HFFc6 (cell line): Measurements from ENCODE around the gene SORCS2. TPM values are rescaled to one million over a fixed set of nuclear protein-coding genes. Genes with fewer than 3 reads are reported as not detected.

Experiments
- DNase-seq: peaks from one replicate; pipeline ENCODE4 v3.0.0-alpha.2; 2018
- H3K27ac Mint-ChIP-seq: 2 replicates; pipeline ENCODE4 v1.8.0; 2020; ENCODE audit warnings: mild to moderate bottlenecking, mixed read lengths
- H3K27me3 Mint-ChIP-seq: 2 replicates; pipeline ENCODE4 v1.8.0; 2021; ENCODE audit warnings: mild to moderate bottlenecking, moderate library complexity, mixed read lengths; ENCODE audit not compliant: insufficient read depth
- H3K36me3 Mint-ChIP-seq: 2 replicates; pipeline ENCODE4 v1.8.0; 2021; ENCODE audit warnings: low read depth, mixed read lengths
- H3K4me1 Mint-ChIP-seq: 2 replicates; pipeline ENCODE4 v1.8.0; 2020; ENCODE audit warnings: low read depth, mixed read lengths
- H3K4me3 Mint-ChIP-seq: 2 replicates; pipeline ENCODE4 v1.8.0; 2020; ENCODE audit warnings: mild to moderate bottlenecking, moderate library complexity, mixed read lengths
- H3K9me3 Mint-ChIP-seq: 2 replicates; pipeline ENCODE4 v1.8.0; 2020; ENCODE audit warnings: mild to moderate bottlenecking, mixed read lengths
- CTCF ChIP-seq: fragments of 200-600 bp; sonication (generic); IDR thresholded peaks from 2 replicates; pipeline ENCODE4 v1.5.0; 2021; ENCODE audit warnings: antibody characterized with exemption, mild to moderate bottlenecking
- total RNA-seq, 6 experiments: library from RNA; stranded (reverse); fragmentation: NEBNext Ultra II Directional; extraction: Animal tissue kit (Norgen Biotek cat#: 25700); gene quantifications; 2 replicates in 1 of 6; 3 replicates in 5 of 6; pipeline ENCODE4 v1.2.3, GENCODE V29; 2021

The SORCS2 gene
- total RNA-seq, 6 experiments from 2014 or later = 0.05 to 0.15 (median 0.12) TPM; not detected in 3

DNA sequence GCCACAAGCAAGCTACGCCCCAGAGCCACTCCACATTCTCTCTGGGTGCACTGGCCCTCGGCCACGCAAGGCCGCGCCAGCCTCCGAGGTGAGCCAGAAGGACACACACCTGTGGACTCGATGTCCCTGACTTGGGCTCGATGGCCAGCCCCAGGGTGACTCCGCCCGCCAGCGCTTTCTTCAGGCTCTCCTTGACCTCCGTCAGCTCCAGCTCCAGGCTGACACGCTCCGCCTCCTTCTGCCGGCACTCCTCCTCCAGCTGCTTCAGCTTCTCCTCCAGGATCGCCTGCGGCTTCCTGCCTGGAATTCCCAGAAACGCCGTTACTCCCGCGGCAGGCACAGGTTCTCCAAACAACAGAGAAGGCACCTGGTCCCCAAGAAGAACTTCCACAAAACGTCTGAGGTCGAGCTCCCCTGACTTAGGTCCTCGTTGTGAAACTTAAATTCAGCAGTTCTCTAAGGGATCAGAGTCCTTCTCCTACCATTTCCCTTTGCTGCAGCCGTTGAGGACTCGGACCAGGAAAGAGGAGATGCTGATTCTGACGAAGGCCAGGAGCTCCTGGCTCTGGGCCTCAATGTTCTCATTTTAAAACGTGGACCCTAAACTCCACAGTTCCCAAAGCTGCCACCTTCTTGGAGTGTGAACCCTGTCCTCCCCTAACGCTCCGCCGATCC is 580.5 kb downstream of the SORCS2 start:
- Mint-ChIP-seq H3K4me1 (peaks cover 29% of the 10 kb centered on the region), H3K4me3 (peak overlapping the region; percentile 32; the same call in 1 of the 2 replicates), H3K36me3 (peaks cover 75% of the 10 kb centered on the region), H3K27ac (peak overlapping the region; percentile 79), H3K27me3 (peaks cover 29% of the 10 kb centered on the region), H3K9me3 (no peaks in the 10 kb centered on the region)
- DNase-seq = no peak
- no peak for TF ChIP-seq CTCF

- H3K9me3 Mint-ChIP-seq = no peaks in the 10 kb centered on the region
- H3K4me1 Mint-ChIP-seq = peaks cover 31% of the 10 kb centered on the region
- peaks cover 80% of the 10 kb centered on the region for H3K36me3 Mint-ChIP-seq
- no peak for TF ChIP-seq CTCF
- H3K27me3 Mint-ChIP-seq = peaks cover 23% of the 10 kb centered on the region
- H3K27ac Mint-ChIP-seq = peak overlapping the region; percentile 79; the same call in 1 of the 2 replicates
- no peak for DNase-seq
- H3K4me3 Mint-ChIP-seq = peak overlapping the region; percentile 32; the same call in 1 of the 2 replicates
Observed at GRCh38 chr4:7773401-7774180, 581.3 kb downstream of the SORCS2 start.

GRCh38 chr4:7774301-7775294 is 582.3 kb downstream of the SORCS2 start:
- Mint-ChIP-seq H3K27ac (no peak overlapping the region; the same call in 1 of the 2 replicates), H3K36me3 (peaks cover 84% of the 10 kb centered on the region), H3K4me1 (peaks cover 40% of the 10 kb centered on the region), H3K27me3 (peaks cover 25% of the 10 kb centered on the region), H3K9me3 (no peaks in the 10 kb centered on the region), H3K4me3 (peak overlapping the region; percentile 22; the same call in 1 of the 2 replicates)
- DNase-seq = no peak
- TF ChIP-seq CTCF = no peak

- Mint-ChIP-seq H3K27me3 (peaks cover 25% of the 10 kb centered on the region), H3K4me3 (no peak overlapping the region), H3K4me1 (peaks cover 40% of the 10 kb centered on the region), H3K27ac (peak overlapping the region; percentile 10; the same call in 1 of the 2 replicates), H3K9me3 (no peaks in the 10 kb centered on the region), H3K36me3 (peaks cover 80% of the 10 kb centered on the region)
- DNase-seq = no peak
- no peak for TF ChIP-seq CTCF
Observed at GRCh38 chr4:7775396-7775795, 583.1 kb downstream of the SORCS2 start.
